ENCODE results near the gene GPRIN1. TPM values are rescaled to one million over a fixed set of nuclear protein-coding genes. Genes with fewer than 3 reads are reported as not detected.

GPRIN1 gene
- total RNA-seq, 4 donors from 2014 or later, result 0.83 to 1.9 (median 1.2) TPM

GRCh38 chr5:176632745-176633144, 22.8 kb upstream of the GPRIN1 start:
- DNase-seq, result no peak
- no peaks in the 10 kb centered on the region for H3K36me3 ChIP-seq
- peaks cover 0 to 30% of the 10 kb centered on the region in 2 donors for H3K27me3 ChIP-seq

GRCh38 chr5:176631383-176632200, 21.6 kb upstream of the GPRIN1 start:
- H3K36me3 ChIP-seq, result no peaks in the 10 kb centered on the region
- H3K27ac ChIP-seq, result no peak overlapping the region
- DNase-seq, result no peak
- peaks cover 0 to 42% of the 10 kb centered on the region in 2 donors for H3K27me3 ChIP-seq
- H3K9me3 ChIP-seq, result no peaks in the 10 kb centered on the region
- H3K4me3 ChIP-seq, result no peak overlapping the region
- peaks cover 0 to 17% (median 12%) of the 10 kb centered on the region in 4 donors for H3K4me1 ChIP-seq
- TF ChIP-seq POLR2A (IDR thresholded peaks at IDR 0.05) (no peak), CTCF (IDR thresholded peaks at IDR 0.05) (no peak)

More at GRCh38 chr5:176632745-176633144, 22.8 kb upstream of the GPRIN1 start:
- TF ChIP-seq POLR2A (IDR thresholded peaks at IDR 0.05), result no peak
- no peak for TF ChIP-seq CTCF (IDR thresholded peaks at IDR 0.05)
- H3K4me3 ChIP-seq, result no peak overlapping the region
- H3K4me1 ChIP-seq, result peaks cover 0 to 17% (median 12%) of the 10 kb centered on the region in 4 donors
- no peaks in the 10 kb centered on the region for H3K9me3 ChIP-seq
- H3K27ac ChIP-seq, result no peak overlapping the region

- no peaks in the 10 kb centered on the region for H3K36me3 ChIP-seq
- peak overlapping the region; percentile 4 to 53 (median 44) for H3K4me3 ChIP-seq
- TF ChIP-seq POLR2A (IDR thresholded peaks at IDR 0.05), result no peak
- H3K9me3 ChIP-seq, result no peaks in the 10 kb centered on the region
- peaks cover 0 to 43% of the 10 kb centered on the region in 2 donors for H3K27me3 ChIP-seq
- no peak for DNase-seq
- peaks cover 0 to 17% (median 12%) of the 10 kb centered on the region in 4 donors for H3K4me1 ChIP-seq
- H3K27ac ChIP-seq, result no peak overlapping the region
Observed at GRCh38 chr5:176630681-176631222, 20.8 kb upstream of the GPRIN1 start.

- TF ChIP-seq POLR2A (IDR thresholded peaks at IDR 0.05) (no peak), CTCF (IDR thresholded peaks at IDR 0.05) (no peak)
- no peaks in the 10 kb centered on the region for H3K9me3 ChIP-seq
- peak in 2 of 3 donors; percentile 56 to 59 for DNase-seq
- H3K27ac ChIP-seq, result no peak within 1 kb of the TSS
- peak within 1 kb of the TSS; percentile 4 to 53 (median 44) for H3K4me3 ChIP-seq
- peaks cover 0 to 17% (median 12%) of the 10 kb centered on the region in 4 donors for H3K4me1 ChIP-seq
- H3K27me3 ChIP-seq, result peaks cover 0 to 43% of the 10 kb centered on the region in 2 donors
- no peaks in the 10 kb centered on the region for H3K36me3 ChIP-seq
Observed at GRCh38 chr5:176629853-176630680, 20.1 kb upstream of the GPRIN1 start, which contains the start of the genes EIF4E1B and SNCB. TSS of gene EIF4E1B (plus strand) at chr5:176630675. CDS start at chr5:176642788, 12,113 bp downstream. TSS of gene SNCB (minus strand) at chr5:176630534. CDS start at chr5:176629654, 880 bp downstream.

GRCh38 chr5:176629317-176629852, 19.4 kb upstream of the GPRIN1 start:
- H3K36me3 ChIP-seq, result no peaks in the 10 kb centered on the region
- DNase-seq, result no peak
- peaks cover 0 to 17% (median 12%) of the 10 kb centered on the region in 4 donors for H3K4me1 ChIP-seq
- H3K27me3 ChIP-seq, result peaks cover 0 to 43% of the 10 kb centered on the region in 2 donors
- H3K27ac ChIP-seq, result no peak overlapping the region
- TF ChIP-seq POLR2A (IDR thresholded peaks at IDR 0.05) (no peak), CTCF (IDR thresholded peaks at IDR 0.05) (no peak)
- peak overlapping the region in 2 of 4 donors; percentile 45 to 53 for H3K4me3 ChIP-seq
- no peaks in the 10 kb centered on the region for H3K9me3 ChIP-seq

All from Peyer's patch (tissue), 4 donors.